Right ventricle myocardium inferior (tissue), 1 donor: Measurements from ENCODE around the gene HMX1. TPM values are rescaled to one million over a fixed set of nuclear protein-coding genes. Genes with fewer than 3 reads are reported as not detected.
A peak's percentile ranks its signal among the peaks of the same experiment; 100 is the strongest.

Source experiments
- ATAC-seq: fragments of 200-7000 bp; cut with Tn5 transposase; one replicate; pipeline ENCODE4 v1.9.1; 2020; ENCODE audit warnings: mild to moderate bottlenecking, moderate library complexity
- DNase-seq: peaks from one replicate; pipeline ENCODE4 v3.0.0; 2021; ENCODE audit errors: missing footprints
- intact Hi-C: fragments of 100-400 bp; cut with DNase I; formaldehyde crosslinking; loops from one replicate; pipeline ENCODE4 v1.11.0; 2022
- total RNA-seq: library from RNA; stranded (reverse); fragmentation: NEBNext Ultra II Directional; extraction: Animal tissue kit (Norgen Biotek cat#: 25700); gene quantifications from one replicate; pipeline ENCODE4 v1.2.1, GENCODE V29; 2021
- donor health status: DM: no; HTN: yes; CAD: no; lungs with severe emphysema.

HMX1 gene
- total RNA-seq, 1 donor from 2014 or later: not detected

- no peak for ATAC-seq
- no peak for DNase-seq
- intact Hi-C loops: no loop called here
Observed at GRCh38 chr4:8874003-8874895, 2.6 kb upstream of the HMX1 start.

GRCh38 chr4:8872402-8873291, 1.0 kb upstream of the HMX1 start:
- intact Hi-C loops: no loop called here
- ATAC-seq (no peak), DNase-seq (no peak)

GRCh38 chr4:8870647-8871416, 807 bp downstream of the HMX1 start:
- DNase-seq: no peak
- ATAC-seq: no peak
- intact Hi-C loops: no loop called here

- intact Hi-C loops: no loop called here
- no peak for ATAC-seq
Observed at GRCh38 chr4:8869898-8870646, 1.6 kb downstream of the HMX1 start.

GRCh38 chr4:8869002-8869897, 2.4 kb downstream of the HMX1 start:
- DNase-seq: no peak

More at GRCh38 chr4:8869898-8870646, 1.6 kb downstream of the HMX1 start:
- no peak for DNase-seq

GRCh38 chr4:8868321-8869001, 3.2 kb downstream of the HMX1 start:
- ATAC-seq (no peak), DNase-seq (no peak)
- intact Hi-C loops: no loop called here

More at GRCh38 chr4:8869002-8869897, 2.4 kb downstream of the HMX1 start:
- ATAC-seq: no peak
- intact Hi-C loops: no loop called here

GRCh38 chr4:8867624-8868320, 3.9 kb downstream of the HMX1 start:
- no peak for DNase-seq
- intact Hi-C loops: no loop called here
- ATAC-seq: no peak

GRCh38 chr4:8866828-8867623, 4.6 kb downstream of the HMX1 start:
- DNase-seq: peak; percentile 22
- intact Hi-C loops: no loop called here
- ATAC-seq: no peak

GRCh38 chr4:8866421-8866820, 5.2 kb downstream of the HMX1 start:
- intact Hi-C loops: no loop called here
- ATAC-seq (no peak), DNase-seq (peak; percentile 9)

GRCh38 chr4:8865681-8866310, 5.8 kb downstream of the HMX1 start:
- DNase-seq (peak; percentile 34), ATAC-seq (no peak)
- intact Hi-C loops: no loop called here

- intact Hi-C loops: no loop called here
- peak; percentile 43 for DNase-seq
- ATAC-seq: no peak
Observed at GRCh38 chr4:8864912-8865680, 6.5 kb downstream of the HMX1 start.

GRCh38 chr4:8863686-8864682, 7.7 kb downstream of the HMX1 start:
- peak; percentile 42 for DNase-seq
- intact Hi-C loops: no loop called here
- no peak for ATAC-seq
